ENCODE data around the gene CRYBG2. TPM values are rescaled to one million over a fixed set of nuclear protein-coding genes. Genes with fewer than 3 reads are reported as not detected.
A peak's percentile ranks its signal among the peaks of the same experiment; 100 is the strongest.

The CRYBG2 gene
- total and polyA plus RNA-seq, 2 of the 8 experiments (the other 6 are each of a cell fraction or from before 2014, with no cell fraction given) = 14.2 to 17.0 TPM

GRCh38 chr1:26306290-26307229 is 47.4 kb downstream of the CRYBG2 start, which contains the start of gene UBXN11 (continued):
- TF ChIP-seq ATF2 (IDR thresholded peaks at IDR 0.05; ENCODE audit: low read length) (no peak), TAF1 (IDR thresholded peaks at IDR 0.05; ENCODE audit: low read depth, low read length) (no peak), SIN3A (conservative IDR thresholded peaks at IDR 0.05 in 1 of 2, IDR thresholded peaks at IDR 0.05 in 1 of 2; ENCODE audit: low read depth in 1 of 2, low read length in 2 of 2) (peak; percentile 90 to 98), CTCF (IDR thresholded peaks at IDR 0.05; ENCODE audit: control extremely low read depth in 1 of 3, insufficient read depth in 1 of 3, low read depth in 1 of 3, low read length in 3 of 3) (no peak), KDM1A (IDR thresholded peaks at IDR 0.05; ENCODE audit: borderline replicate concordance, low read length) (no peak)
